ENCODE measurements around the gene CATSPER4. TPM values are rescaled to one million over a fixed set of nuclear protein-coding genes. Genes with fewer than 3 reads are reported as not detected.

CATSPER4 gene
- total and polyA plus RNA-seq, 2 of the 13 experiments (the other 11 are each of a cell fraction or from before 2014, with no cell fraction given): not detected

DNA sequence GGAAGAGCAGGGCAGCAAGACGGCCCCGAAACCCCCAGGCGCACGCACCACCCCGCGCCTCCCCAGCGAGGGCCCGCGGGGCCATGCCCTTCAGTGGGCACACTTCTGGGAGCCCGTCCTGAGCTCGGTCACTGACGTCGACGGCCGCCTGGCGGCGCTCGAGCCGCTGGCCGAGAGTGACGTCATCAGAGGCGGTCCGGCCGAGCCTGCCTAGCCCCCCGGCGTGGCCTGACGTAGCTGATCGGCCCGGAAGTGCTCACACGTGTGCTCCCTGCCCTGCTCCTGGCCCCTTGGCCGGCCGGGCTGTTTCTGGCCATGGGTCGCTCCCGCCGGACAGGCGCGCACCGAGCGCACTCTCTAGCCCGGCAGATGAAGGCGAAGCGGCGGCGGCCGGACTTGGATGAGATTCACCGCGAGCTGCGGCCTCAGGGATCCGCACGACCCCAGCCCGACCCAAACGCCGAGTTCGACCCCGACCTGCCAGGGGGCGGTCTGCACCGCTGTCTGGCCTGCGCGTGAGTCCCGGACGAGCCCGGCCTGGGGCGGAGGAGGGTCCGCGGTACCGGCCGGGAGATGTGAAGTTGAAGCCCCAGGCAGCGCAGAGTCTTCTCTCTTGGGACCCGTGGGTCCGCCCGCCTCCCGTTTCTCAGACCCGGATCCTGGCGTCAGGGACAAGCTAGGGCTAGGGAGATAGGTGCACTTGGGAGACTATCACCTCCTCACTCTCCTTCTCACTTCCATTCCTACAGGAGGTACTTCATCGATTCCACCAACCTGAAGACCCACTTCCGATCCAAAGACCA, 20.5 kb upstream of the CATSPER4 start, which contains the start of gene ZNF593:
Gene ZNF593 (plus strand): TSS at position 240 of the 803 bp plus-strand sequence. CDS start 76 bp downstream, at position 316.
- peak within 1 kb of the TSS; percentile 83 to 91 (median 90) for H3K4me3 ChIP-seq (replicated peaks in 1 of 3; ENCODE audit: insufficient read depth in 1 of 3, low read depth in 2 of 3, low read length in 3 of 3)
- 0% methylated on average over 12 of the region's 76 CpGs for WGBS (ENCODE audit: low lambda C conversion rate)
- H3K4me2 ChIP-seq (ENCODE audit: low read depth, low read length): peak within 1 kb of the TSS; percentile 94
- no peaks in the 10 kb centered on the region for H3K9me3 ChIP-seq (ENCODE audit: low read length)
- no peak for FAIRE-seq
- H3K36me3 ChIP-seq (replicated peaks in 1 of 2; ENCODE audit: control insufficient read depth in 1 of 2, insufficient read depth in 2 of 2, low read length in 2 of 2): no peaks in the 10 kb centered on the region
- BruUV-seq (replicated peaks): TSS peak; percentile 91
- intact Hi-C loops (cut with micrococcal nuclease; ENCODE audit: unreplicated experiment) (loop anchor here (2.0 kb wide), 1 partner anchor 63 kb away; no protein-coding TSS in a partner anchor), in situ Hi-C loops (cut with HindIII; ENCODE audit: extremely low pct_ligation_motif_present, low pct_unique_long_range_greater_than_20kb) (loop anchor here (10.0 kb wide), 1 partner anchor 275 kb away; no protein-coding TSS in a partner anchor)
- H2AFZ ChIP-seq (ENCODE audit: low read length): peak within 1 kb of the TSS; percentile 57
- H3K27me3 ChIP-seq (ENCODE audit: control insufficient read depth in 1 of 2, insufficient read depth in 2 of 2, low read length in 2 of 2): peaks cover 0 to 9% of the 10 kb centered on the region in 2 experiments; a peak in 4 of 5 replicates
- H4K20me1 ChIP-seq (ENCODE audit: insufficient read depth, low read length): no peaks in the 10 kb centered on the region
- peak within 1 kb of the TSS; percentile 60 for H3K27ac ChIP-seq (ENCODE audit: extremely low read length, insufficient read depth, low read length)
- peak within 1 kb of the TSS; percentile 88 for H3K9ac ChIP-seq (ENCODE audit: insufficient read depth, low read depth, low read length)
- ChIA-PET POLR2A (interaction anchor here (0.6 to 1.6 kb wide), 12 partner anchors 9 to 350 kb away, joined by 3 to 31 read pairs (median 4); partner anchors contain the start of genes CEP85, DHDDS, MTFR1L and PDIK1L), CTCF (ENCODE audit: low intra/inter-chr PET ratio, low total read pairs) (interaction anchor here (2.3 kb wide), 1 partner anchor 64 kb away, joined by 11 read pairs; the partner anchor contains the start of gene CEP85)
- DNase-seq (ENCODE audit: low spot score): peak; percentile 80
- H3K4me1 ChIP-seq (ENCODE audit: insufficient read depth, low read length): peaks cover 27% of the 10 kb centered on the region
- peak; percentile 93 for ATAC-seq
- peaks cover 7% of the 10 kb centered on the region for H3K79me2 ChIP-seq (ENCODE audit: insufficient read depth, low read length)
- TF ChIP-seq PAX8 (CRISPR knock-in tag; IDR thresholded peaks at IDR 0.05; ENCODE audit: borderline replicate concordance) (no peak), ZFP90 (CRISPR knock-in tag; IDR thresholded peaks at IDR 0.05; ENCODE audit: borderline replicate concordance) (peak; percentile 97), ZNF709 (CRISPR knock-in tag; IDR thresholded peaks at IDR 0.05) (peak; percentile 58; the same call in 1 of the 2 replicates), MATR3 (CRISPR knock-in tag; IDR thresholded peaks at IDR 0.05) (no peak), NFE2 (CRISPR knock-in tag; IDR thresholded peaks at IDR 0.05) (no peak), SATB2 (CRISPR knock-in tag; IDR thresholded peaks at IDR 0.05) (no peak), KDM5B (CRISPR knock-in tag; IDR thresholded peaks at IDR 0.05; ENCODE audit: borderline replicate concordance) (peak; percentile 98), ZNF446 (CRISPR knock-in tag; IDR thresholded peaks at IDR 0.05) (no peak), HOXA5 (CRISPR knock-in tag; IDR thresholded peaks at IDR 0.05) (peak; percentile 97), SOX5 (CRISPR knock-in tag; IDR thresholded peaks at IDR 0.05; ENCODE audit: borderline replicate concordance) (no peak), HNF4G (IDR thresholded peaks at IDR 0.05; ENCODE audit: borderline replicate concordance, low read depth, low read length) (peak; percentile 46; the same call in 1 of the 2 replicates), HNF4G (CRISPR knock-in tag; IDR thresholded peaks at IDR 0.05; ENCODE audit: borderline replicate concordance, low read depth) (no peak), ZC3H13 (CRISPR knock-in tag; IDR thresholded peaks at IDR 0.05) (peak; percentile 93), ATAD3A (CRISPR knock-in tag; IDR thresholded peaks at IDR 0.05) (no peak), REPIN1 (CRISPR knock-in tag; IDR thresholded peaks at IDR 0.05; ENCODE audit: borderline replicate concordance, low read depth) (peak; percentile 94)
- TF ChIP-seq, protein P1, sequence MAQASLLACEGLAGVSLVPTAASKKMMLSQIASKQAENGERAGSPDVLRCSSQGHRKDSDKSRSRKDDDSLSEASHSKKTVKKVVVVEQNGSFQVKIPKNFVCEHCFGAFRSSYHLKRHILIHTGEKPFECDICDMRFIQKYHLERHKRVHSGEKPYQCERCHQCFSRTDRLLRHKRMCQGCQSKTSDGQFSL (CRISPR knock-in tag; IDR thresholded peaks at IDR 0.05): peak; percentile 74
- TF ChIP-seq, protein P2, sequence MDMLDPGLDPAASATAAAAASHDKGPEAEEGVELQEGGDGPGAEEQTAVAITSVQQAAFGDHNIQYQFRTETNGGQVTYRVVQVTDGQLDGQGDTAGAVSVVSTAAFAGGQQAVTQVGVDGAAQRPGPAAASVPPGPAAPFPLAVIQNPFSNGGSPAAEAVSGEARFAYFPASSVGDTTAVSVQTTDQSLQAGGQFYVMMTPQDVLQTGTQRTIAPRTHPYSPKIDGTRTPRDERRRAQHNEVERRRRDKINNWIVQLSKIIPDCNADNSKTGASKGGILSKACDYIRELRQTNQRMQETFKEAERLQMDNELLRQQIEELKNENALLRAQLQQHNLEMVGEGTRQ (IDR thresholded peaks at IDR 0.05; ENCODE audit: low read depth, low read length): no peak
- TF ChIP-seq, protein P2 (CRISPR knock-in tag; IDR thresholded peaks at IDR 0.05; ENCODE audit: borderline replicate concordance): peak; percentile 70; the same call in 1 of the 2 replicates
- TF ChIP-seq, protein P3, sequence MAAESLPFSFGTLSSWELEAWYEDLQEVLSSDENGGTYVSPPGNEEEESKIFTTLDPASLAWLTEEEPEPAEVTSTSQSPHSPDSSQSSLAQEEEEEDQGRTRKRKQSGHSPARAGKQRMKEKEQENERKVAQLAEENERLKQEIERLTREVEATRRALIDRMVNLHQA (CRISPR knock-in tag; IDR thresholded peaks at IDR 0.05): no peak
- TF ChIP-seq, protein P4, sequence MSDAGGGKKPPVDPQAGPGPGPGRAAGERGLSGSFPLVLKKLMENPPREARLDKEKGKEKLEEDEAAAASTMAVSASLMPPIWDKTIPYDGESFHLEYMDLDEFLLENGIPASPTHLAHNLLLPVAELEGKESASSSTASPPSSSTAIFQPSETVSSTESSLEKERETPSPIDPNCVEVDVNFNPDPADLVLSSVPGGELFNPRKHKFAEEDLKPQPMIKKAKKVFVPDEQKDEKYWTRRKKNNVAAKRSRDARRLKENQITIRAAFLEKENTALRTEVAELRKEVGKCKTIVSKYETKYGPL (CRISPR knock-in tag; IDR thresholded peaks at IDR 0.05): peak; percentile 52; the same call in 1 of the 2 replicates
